Activated CD8-positive, alpha-beta T cell treated with anti-CD3 and anti-CD28 coated beads for 36 hours (primary cell): ENCODE data around the gene MEAF6. TPM values are rescaled to one million over a fixed set of nuclear protein-coding genes. Genes with fewer than 3 reads are reported as not detected.

ENCODE experiments used
- ATAC-seq: fragments of 200-7000 bp; cut with Tn5 transposase; one replicate; pipeline ENCODE4 v1.10.0; 2021; ENCODE audit warnings: mild to moderate bottlenecking, moderate library complexity
- CTCF ChIA-PET: fragments of 350-600 bp; sonication (Branson Sonifier 250); formaldehyde crosslinking; loops from one replicate; lab custom pipeline; 2021; ENCODE audit warnings: antibody characterized with exemption; lab: Charles Lee
- POLR2A ChIA-PET: fragments of 350-600 bp; sonication (Branson Sonifier 250); formaldehyde crosslinking; loops from one replicate; lab custom pipeline; 2021; ENCODE audit warnings: antibody characterized with exemption; lab: Charles Lee
- DNase-seq: peaks from one replicate; pipeline ENCODE4 v3.0.0-alpha.2; 2020
- H3K27ac Mint-ChIP-seq: one replicate; pipeline ENCODE4 v1.8.0; 2021; ENCODE audit warnings: mild to moderate bottlenecking, mixed read lengths
- H3K27me3 Mint-ChIP-seq: one replicate; pipeline ENCODE4 v1.8.0; 2021; ENCODE audit warnings: mixed read lengths
- H3K36me3 Mint-ChIP-seq: one replicate; pipeline ENCODE4 v1.8.0; 2021; ENCODE audit warnings: low read depth, mixed read lengths
- H3K4me1 Mint-ChIP-seq: one replicate; pipeline ENCODE4 v1.8.0; 2021; ENCODE audit warnings: low read depth, mixed read lengths
- H3K4me3 Mint-ChIP-seq: one replicate; pipeline ENCODE4 v1.8.0; 2021; ENCODE audit warnings: mild to moderate bottlenecking, moderate library complexity, mixed read lengths
- H3K9me3 Mint-ChIP-seq: one replicate; pipeline ENCODE4 v1.8.0; 2021; ENCODE audit warnings: mixed read lengths
- intact Hi-C: fragments of 100-400 bp; cut with micrococcal nuclease; formaldehyde crosslinking; loops from one replicate; pipeline ENCODE4 v1.10.0; 2022
- total RNA-seq, 2 experiments: library from RNA; stranded (reverse); gene quantifications; one replicate each; pipeline ENCODE4 v1.2.3, GENCODE V29; 2021
- TF ChIP-seq, protein P1 (sequence below): fragments of 200-600 bp; IDR thresholded peaks from one replicate; pipeline ENCODE4 v1.8.0; 2022; ENCODE audit warnings: antibody characterized with exemption, mild to moderate bottlenecking

MEAF6 gene
- total RNA-seq, 2 experiments from 2014 or later: 74.0 to 76.3 TPM

DNA sequence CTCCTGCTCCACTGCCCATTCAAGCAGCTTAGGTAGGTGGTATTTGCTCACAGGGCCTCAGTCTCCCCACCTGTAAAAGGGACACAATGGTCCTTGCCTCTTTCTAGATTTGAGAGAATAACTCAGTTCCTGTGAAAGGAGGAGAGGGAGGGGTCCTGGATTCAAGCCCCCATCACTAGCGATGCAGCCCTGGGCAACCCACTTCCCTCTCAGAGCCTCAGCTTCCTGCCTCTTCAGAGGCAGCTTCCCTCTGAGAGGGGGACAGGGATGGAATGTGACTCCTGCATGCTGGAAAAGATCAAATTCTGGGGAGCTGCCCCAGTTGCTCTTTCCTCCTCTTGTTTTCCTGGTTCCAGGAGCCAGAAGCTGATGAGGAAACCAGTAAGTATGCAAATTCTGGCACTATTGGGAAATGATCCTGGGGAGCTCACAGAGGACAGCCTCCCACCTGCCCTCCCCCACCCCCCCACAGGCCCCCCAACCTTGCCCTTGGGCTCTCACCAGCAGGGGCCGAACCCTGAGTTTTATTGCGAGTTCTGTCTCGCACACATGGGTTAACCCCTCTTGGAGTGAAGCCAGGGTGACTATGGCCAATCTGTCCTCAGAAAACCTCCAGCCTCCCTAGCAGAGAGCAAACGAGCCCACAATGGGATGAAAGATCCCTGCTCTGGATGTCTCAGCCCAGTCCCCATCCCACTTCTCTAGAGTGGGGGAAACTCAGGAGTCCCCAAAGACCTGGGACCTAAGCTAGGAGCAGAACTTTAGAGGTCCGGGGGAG lies 28.5 kb downstream of the MEAF6 start:
- no peaks in the 10 kb centered on the region for H3K27me3 Mint-ChIP-seq
- intact Hi-C loops: loop anchor here (2.0 kb wide), 1 partner anchor 31 kb away; no protein-coding TSS in a partner anchor
- no peak overlapping the region for H3K4me3 Mint-ChIP-seq
- H3K27ac Mint-ChIP-seq: peak overlapping the region; percentile 75
- CTCF ChIA-PET: interaction anchor here (0.8 to 17.7 kb wide), 12 partner anchors 7 to 203 kb away, joined by 3 to 380 read pairs (median 25); partner anchors contain the start of genes MEAF6 and ZC3H12A
- peaks cover 25% of the 10 kb centered on the region for H3K4me1 Mint-ChIP-seq
- DNase-seq: no peak
- ATAC-seq: no peak
- POLR2A ChIA-PET: interaction anchor here (0.9 to 3.6 kb wide), 10 partner anchors 10 to 196 kb away, joined by 3 to 45 read pairs (median 4); partner anchors contain the start of gene ZC3H12A
- TF ChIP-seq, protein P1, sequence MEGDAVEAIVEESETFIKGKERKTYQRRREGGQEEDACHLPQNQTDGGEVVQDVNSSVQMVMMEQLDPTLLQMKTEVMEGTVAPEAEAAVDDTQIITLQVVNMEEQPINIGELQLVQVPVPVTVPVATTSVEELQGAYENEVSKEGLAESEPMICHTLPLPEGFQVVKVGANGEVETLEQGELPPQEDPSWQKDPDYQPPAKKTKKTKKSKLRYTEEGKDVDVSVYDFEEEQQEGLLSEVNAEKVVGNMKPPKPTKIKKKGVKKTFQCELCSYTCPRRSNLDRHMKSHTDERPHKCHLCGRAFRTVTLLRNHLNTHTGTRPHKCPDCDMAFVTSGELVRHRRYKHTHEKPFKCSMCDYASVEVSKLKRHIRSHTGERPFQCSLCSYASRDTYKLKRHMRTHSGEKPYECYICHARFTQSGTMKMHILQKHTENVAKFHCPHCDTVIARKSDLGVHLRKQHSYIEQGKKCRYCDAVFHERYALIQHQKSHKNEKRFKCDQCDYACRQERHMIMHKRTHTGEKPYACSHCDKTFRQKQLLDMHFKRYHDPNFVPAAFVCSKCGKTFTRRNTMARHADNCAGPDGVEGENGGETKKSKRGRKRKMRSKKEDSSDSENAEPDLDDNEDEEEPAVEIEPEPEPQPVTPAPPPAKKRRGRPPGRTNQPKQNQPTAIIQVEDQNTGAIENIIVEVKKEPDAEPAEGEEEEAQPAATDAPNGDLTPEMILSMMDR: no peak
- peaks cover 24% of the 10 kb centered on the region for H3K36me3 Mint-ChIP-seq
- H3K9me3 Mint-ChIP-seq: no peaks in the 10 kb centered on the region

DNA sequence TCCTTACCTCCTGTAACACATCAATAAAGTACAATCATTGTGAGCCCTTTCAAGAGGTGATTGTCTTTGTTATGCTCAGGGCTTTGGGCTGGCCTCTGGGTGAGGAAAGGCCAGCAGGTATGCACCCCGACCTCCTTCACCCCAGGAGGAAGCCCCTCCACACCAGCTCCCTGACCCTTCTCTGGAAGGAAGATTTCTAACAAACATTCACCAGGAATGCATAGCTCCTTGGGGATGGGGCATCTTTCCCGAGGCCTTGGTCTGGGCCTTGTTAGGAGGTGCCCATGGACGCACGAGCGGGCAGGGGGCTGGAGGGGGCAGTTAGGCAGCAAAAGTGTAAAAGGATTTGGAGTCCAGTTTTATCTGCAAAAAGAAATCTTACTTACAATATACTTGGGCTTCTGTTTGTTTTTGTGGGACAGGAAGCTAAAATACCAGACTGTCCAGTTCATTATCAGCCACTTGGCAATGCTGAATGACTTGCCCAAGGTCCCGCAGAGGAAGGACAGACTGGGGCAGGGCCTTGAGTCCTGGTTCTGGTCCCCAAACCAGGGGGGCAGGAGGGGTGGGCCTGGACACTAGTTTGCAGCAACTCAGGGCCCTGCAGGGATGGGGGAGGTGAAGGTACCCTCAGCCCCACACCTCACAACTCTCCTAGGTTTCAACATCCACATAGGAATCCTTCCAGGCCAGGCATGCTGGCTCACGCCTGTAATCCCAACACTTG lies 30.1 kb downstream of the MEAF6 start:
- TF ChIP-seq, protein P1: no peak
- ChIA-PET POLR2A (interaction anchor here (0.7 to 3.6 kb wide), 5 partner anchors 9 to 29 kb away, joined by 3 to 45 read pairs (median 4); partner anchors contain the start of gene ZC3H12A), CTCF (interaction anchor here (1.4 to 17.7 kb wide), 4 partner anchors 11 to 26 kb away, joined by 4 to 380 read pairs (median 102); partner anchors contain the start of gene ZC3H12A)
- Mint-ChIP-seq H3K27ac (peak overlapping the region; percentile 49), H3K9me3 (no peaks in the 10 kb centered on the region), H3K4me1 (peaks cover 36% of the 10 kb centered on the region), H3K4me3 (no peak overlapping the region), H3K27me3 (no peaks in the 10 kb centered on the region), H3K36me3 (peaks cover 31% of the 10 kb centered on the region)
- no peak for ATAC-seq
- intact Hi-C loops: no loop called here
- DNase-seq: no peak

DNA sequence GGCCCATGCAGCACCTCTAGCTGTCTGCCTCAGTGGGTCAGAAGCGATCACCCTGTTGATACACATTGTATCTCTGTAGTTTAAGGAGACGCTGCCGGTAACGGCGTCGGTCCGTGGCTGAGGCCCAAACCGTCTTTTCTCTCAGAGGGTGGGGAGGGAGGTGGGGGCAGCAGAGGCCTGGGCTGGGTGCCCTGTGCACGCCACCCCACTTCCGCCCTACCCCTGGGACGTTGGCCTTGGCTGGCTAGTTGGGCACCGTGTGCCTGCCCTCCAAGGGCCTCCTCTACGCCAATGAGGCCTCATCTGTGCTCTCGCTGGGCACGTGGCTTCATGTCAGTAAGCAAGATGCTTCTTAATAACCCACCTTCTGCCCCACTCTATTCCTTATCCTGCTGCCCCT lies 30.8 kb downstream of the MEAF6 start:
- Mint-ChIP-seq H3K36me3 (peaks cover 38% of the 10 kb centered on the region), H3K27ac (peak overlapping the region; percentile 7), H3K9me3 (no peaks in the 10 kb centered on the region), H3K4me3 (no peak overlapping the region), H3K4me1 (peaks cover 36% of the 10 kb centered on the region), H3K27me3 (no peaks in the 10 kb centered on the region)
- ATAC-seq (no peak), DNase-seq (no peak)
- intact Hi-C loops: no loop called here
- CTCF ChIA-PET: interaction anchor here (2.5 kb wide), 1 partner anchor 29 kb away, joined by 13 read pairs; no protein-coding TSS in a partner anchor
- TF ChIP-seq, protein P1: no peak
- POLR2A ChIA-PET: interaction anchor here (0.6 to 0.7 kb wide), 2 partner anchors 15 to 29 kb away, joined by 3 to 4 read pairs; no protein-coding TSS in a partner anchor

DNA sequence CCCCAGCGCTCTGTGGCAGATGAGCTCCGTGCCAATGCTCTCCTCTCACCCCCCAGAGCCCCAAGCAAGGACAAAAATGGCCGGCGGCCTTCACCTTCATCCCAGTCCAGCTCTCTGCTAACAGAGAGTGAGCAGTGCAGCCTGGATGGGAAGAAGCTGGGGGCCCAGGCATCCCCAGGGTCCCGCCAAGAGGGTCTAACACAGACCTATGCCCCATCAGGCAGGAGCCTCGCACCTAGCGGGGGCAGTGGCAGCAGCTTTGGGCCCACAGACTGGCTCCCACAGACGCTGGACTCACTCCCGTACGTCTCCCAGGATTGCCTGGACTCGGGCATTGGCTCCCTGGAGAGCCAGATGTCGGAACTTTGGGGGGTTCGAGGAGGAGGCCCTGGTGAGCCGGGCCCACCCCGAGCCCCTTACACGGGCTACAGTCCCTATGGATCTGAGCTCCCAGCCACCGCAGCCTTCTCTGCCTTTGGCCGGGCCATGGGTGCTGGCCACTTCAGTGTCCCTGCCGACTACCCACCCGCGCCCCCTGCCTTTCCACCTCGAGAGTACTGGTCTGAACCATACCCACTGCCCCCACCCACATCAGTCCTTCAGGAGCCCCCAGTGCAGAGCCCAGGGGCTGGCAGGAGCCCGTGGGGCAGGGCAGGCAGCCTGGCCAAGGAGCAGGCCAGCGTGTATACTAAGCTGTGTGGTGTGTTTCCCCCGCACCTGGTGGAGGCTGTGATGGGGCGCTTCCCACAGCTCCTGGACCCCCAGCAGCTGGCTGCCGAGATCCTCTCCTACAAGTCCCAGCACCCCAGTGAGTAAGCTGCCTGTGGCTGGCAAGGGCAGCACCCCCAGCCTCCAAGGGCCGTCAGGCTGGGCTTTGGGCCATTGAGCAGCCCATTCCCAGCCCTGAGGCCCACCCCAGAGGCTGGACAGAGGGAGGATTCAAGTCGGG lies 31.5 kb downstream of the MEAF6 start:
- ATAC-seq (no peak), DNase-seq (no peak)
- H3K27ac Mint-ChIP-seq: peak overlapping the region; percentile 99
- POLR2A ChIA-PET: interaction anchor here (0.6 kb wide), 1 partner anchor 29 kb away, joined by 4 read pairs; no protein-coding TSS in a partner anchor
- H3K4me3 Mint-ChIP-seq: no peak overlapping the region
- peaks cover 36% of the 10 kb centered on the region for H3K4me1 Mint-ChIP-seq
- intact Hi-C loops: no loop called here
- TF ChIP-seq, protein P1: no peak
- H3K9me3 Mint-ChIP-seq: no peaks in the 10 kb centered on the region
- CTCF ChIA-PET: interaction anchor here (2.5 kb wide), 1 partner anchor 29 kb away, joined by 13 read pairs; no protein-coding TSS in a partner anchor
- peaks cover 45% of the 10 kb centered on the region for H3K36me3 Mint-ChIP-seq
- no peaks in the 10 kb centered on the region for H3K27me3 Mint-ChIP-seq
